ENCODE data around the gene DNAJB8. TPM values are rescaled to one million over a fixed set of nuclear protein-coding genes. Genes with fewer than 3 reads are reported as not detected.
A peak's percentile ranks its signal among the peaks of the same experiment; 100 is the strongest.

DNAJB8 gene
- total and polyA plus RNA-seq, 9 of the 15 experiments (the other 6 are each of a cell fraction or from before 2014, with no cell fraction given): not detected

- TF ChIP-seq USF1 (CRISPR knock-in tag; IDR thresholded peaks at IDR 0.05) (peak; percentile 60), TOE1 (IDR thresholded peaks at IDR 0.05; ENCODE audit: borderline replicate concordance) (no peak), TOE1 (CRISPR knock-in tag; IDR thresholded peaks at IDR 0.05; ENCODE audit: borderline replicate concordance, low read depth) (no peak), HLTF (IDR thresholded peaks at IDR 0.05) (no peak), CHD2 (IDR thresholded peaks at IDR 0.05; ENCODE audit: low read depth, low read length) (no peak), SP1 (CRISPR knock-in tag; IDR thresholded peaks at IDR 0.05) (peak; percentile 49; the same call in 1 of the 2 replicates), NFYB (IDR thresholded peaks at IDR 0.05; ENCODE audit: extremely low read depth, insufficient read length) (no peak), HDAC1 (IDR thresholded peaks at IDR 0.05) (peak in 1 of 2 experiments; percentile 15; a peak in 1 of 4 replicates), MYC (IDR thresholded peaks at IDR 0.05; ENCODE audit: low read depth, low read length) (peak; percentile 61; the same call in 1 of the 2 replicates), MYC (CRISPR knock-in tag; IDR thresholded peaks at IDR 0.05; ENCODE audit: borderline replicate concordance, low read depth) (peak; percentile 62; the same call in 1 of the 2 replicates), KDM4B (IDR thresholded peaks at IDR 0.05; ENCODE audit: borderline replicate concordance in 2 of 2, low read depth in 1 of 2) (no peak), ZEB2 (IDR thresholded peaks at IDR 0.05) (peak; percentile 55; the same call in 1 of the 2 replicates), POU5F1 (IDR thresholded peaks at IDR 0.05; ENCODE audit: borderline replicate concordance, low read depth, low read length, partially characterized antibody) (no peak), SMAD4 (CRISPR knock-in tag; conservative IDR thresholded peaks at IDR 0.05) (peak; percentile 29; the same call in 1 of the 2 replicates), NR3C1 (CRISPR knock-in tag; IDR thresholded peaks at IDR 0.05) (0 out of 2 replicates have a peak, but pooled peaks have one; percentile 41), MECOM (CRISPR knock-in tag; IDR thresholded peaks at IDR 0.05) (peak; percentile 8; the same call in 1 of the 2 replicates), IFI16 (CRISPR knock-in tag; IDR thresholded peaks at IDR 0.05) (no peak), CXXC5 (CRISPR knock-in tag; IDR thresholded peaks at IDR 0.05) (peak; percentile 35; the same call in 1 of the 2 replicates)
- TF ChIP-seq, protein P1, sequence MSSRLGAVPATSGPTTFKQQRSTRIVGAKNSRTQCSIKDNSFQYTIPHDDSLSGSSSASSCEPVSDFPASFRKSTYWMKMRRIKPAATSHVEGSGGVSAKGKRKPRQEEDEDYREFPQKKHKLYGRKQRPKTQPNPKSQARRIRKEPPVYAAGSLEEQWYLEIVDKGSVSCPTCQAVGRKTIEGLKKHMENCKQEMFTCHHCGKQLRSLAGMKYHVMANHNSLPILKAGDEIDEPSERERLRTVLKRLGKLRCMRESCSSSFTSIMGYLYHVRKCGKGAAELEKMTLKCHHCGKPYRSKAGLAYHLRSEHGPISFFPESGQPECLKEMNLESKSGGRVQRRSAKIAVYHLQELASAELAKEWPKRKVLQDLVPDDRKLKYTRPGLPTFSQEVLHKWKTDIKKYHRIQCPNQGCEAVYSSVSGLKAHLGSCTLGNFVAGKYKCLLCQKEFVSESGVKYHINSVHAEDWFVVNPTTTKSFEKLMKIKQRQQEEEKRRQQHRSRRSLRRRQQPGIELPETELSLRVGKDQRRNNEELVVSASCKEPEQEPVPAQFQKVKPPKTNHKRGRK (tag; IDR thresholded peaks at IDR 0.05): no peak
- TF ChIP-seq, protein P2, sequence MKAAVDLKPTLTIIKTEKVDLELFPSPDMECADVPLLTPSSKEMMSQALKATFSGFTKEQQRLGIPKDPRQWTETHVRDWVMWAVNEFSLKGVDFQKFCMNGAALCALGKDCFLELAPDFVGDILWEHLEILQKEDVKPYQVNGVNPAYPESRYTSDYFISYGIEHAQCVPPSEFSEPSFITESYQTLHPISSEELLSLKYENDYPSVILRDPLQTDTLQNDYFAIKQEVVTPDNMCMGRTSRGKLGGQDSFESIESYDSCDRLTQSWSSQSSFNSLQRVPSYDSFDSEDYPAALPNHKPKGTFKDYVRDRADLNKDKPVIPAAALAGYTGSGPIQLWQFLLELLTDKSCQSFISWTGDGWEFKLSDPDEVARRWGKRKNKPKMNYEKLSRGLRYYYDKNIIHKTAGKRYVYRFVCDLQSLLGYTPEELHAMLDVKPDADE (conservative IDR thresholded peaks at IDR 0.05; ENCODE audit: control insufficient read depth, low read depth, low read length): no peak
- TF ChIP-seq, protein P3, sequence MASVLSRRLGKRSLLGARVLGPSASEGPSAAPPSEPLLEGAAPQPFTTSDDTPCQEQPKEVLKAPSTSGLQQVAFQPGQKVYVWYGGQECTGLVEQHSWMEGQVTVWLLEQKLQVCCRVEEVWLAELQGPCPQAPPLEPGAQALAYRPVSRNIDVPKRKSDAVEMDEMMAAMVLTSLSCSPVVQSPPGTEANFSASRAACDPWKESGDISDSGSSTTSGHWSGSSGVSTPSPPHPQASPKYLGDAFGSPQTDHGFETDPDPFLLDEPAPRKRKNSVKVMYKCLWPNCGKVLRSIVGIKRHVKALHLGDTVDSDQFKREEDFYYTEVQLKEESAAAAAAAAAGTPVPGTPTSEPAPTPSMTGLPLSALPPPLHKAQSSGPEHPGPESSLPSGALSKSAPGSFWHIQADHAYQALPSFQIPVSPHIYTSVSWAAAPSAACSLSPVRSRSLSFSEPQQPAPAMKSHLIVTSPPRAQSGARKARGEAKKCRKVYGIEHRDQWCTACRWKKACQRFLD (CRISPR knock-in tag; IDR thresholded peaks at IDR 0.05): peak; percentile 49
Observed at GRCh38 chr3:128413413-128414205, 53.1 kb downstream of the DNAJB8 start (continued).

Measured in K562 (cell line).